NOMO-1 treated with DMSO at 0.1 percent for 48 hours (cell line): ENCODE measurements around the gene MED26.
"Not testable (repeated sequence)": the region's sequence is repeated elsewhere in the genome, so short reads cannot be mapped to it uniquely, and the experiment has no call there.

ENCODE experiments used
- DNase-seq: peaks from one replicate; lab custom pipeline; 2025; ENCODE audit not compliant: unreplicated experiment; lab: John Stamatoyannopoulos, UW

The MED26 gene

DNA sequence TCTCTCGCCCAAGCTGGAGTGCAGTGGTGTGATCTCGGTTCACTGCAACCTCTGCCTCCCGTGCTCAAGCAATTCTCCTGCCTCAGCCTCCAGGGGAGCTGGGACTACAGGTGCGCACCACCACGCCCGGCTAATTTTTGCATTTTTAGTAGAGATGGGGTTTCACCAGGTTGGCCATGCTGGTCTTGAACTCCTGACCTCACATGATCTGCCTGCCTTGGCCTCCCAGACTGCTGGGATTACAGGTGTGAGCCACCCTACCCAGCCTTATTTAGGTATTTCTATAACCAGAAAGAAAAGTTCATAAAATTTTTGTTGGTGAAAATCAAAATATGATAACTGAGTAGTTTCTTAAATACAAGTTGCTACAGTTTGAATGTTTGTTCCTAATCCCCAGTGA lies 84.3 kb downstream of the MED26 start:
- not testable (repeated sequence) for DNase-seq

DNA sequence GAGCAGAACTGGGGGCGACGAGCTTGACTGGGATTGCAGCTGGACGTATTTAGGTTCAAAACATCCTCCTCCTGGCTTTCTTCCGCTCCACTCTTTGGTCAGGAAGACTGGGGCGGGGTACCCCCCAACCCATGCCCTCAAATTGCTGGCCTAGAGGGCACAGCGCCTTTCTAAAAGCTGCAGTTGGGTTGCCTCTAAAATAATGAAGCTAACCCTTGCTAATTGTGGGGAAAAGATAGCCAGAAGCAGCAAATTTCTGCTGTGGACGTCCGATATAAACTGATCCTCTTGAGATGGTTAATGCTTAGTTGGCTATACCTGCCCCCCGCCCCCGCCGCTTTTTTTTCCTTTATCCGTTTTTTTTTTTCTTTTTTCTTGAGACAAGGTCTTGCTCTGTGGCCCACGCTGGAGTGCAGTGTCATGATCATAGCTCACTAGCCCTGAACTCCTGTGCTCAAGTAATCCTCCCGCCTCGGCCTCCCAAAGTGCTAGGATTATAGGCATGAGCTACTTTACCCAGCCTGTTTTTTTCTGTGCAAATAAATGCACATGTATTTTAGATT lies 85.0 kb downstream of the MED26 start:
- no peak for DNase-seq

DNA sequence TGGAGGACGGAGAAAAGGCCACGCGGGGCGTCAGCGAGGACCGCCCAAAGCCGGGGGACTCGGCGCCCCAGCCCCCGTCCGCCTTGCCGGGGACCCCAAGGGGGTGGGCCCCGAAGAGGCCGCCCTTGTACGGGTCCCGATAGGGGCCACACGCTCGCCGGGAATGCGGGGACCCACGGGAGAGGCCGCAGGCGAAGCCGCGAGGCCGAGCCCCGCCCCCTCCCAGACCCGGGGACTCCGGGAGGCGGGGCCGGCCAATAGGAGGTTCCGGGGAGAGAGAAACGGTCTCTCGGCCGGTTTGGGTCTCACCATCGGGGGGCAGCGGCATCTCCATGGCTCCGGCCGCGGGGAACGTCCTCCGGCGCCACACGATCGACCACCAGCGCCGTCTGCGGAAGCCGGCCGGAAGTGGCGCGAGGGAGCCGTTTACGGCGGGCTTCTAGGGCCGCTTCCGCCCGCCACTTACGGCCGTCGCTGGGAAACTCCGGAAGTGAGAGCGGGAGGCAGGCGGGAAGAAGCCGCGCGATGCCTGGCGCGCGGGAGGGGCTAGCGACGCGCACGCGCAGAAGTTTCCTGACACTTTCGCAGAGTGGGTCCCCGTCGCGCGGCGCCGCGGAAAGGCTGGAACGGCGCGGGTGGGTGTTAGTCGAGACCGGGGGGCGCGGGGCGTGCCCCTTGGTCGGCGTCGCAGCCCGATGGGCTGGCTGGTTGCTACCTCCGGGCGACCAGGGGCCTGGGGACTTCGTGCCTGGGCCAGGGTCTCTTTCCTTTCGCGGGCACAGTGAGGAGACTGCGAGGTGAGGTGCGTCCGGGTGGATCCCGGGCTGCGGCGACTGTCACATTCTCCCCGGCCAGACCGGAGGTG lies 85.7 kb downstream of the MED26 start, which contains the start of gene CHERP:
TSS of gene CHERP (minus strand) at position 393 of the 865 bp plus-strand sequence. CDS start at position 334, 59 bp downstream.
- peak; percentile 95 for DNase-seq

DNA sequence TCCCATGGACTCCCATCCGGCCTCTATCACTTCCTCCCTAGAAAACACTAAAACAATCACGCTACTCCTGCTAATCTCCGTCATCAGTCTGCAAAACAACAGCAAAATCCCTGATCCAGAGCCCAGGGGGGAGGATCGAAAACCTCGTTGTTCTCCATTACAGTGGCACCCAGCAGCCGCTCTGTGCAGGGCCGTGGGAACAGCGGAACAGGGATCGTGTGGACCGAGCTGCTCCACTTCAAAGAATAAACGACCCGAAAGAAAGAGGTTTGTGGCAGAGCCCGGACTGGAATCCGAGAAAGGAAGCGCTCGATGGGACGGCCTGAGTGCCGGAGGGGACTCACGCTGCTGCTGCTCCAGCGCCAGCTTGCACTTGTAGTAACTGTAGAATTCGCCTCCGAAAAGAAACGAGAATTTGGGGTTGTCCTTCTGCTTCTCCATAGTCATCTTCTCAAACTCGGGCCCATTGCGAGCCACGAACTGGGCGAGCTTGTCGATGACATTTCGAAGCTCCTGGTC lies 86.4 kb downstream of the MED26 start:
- peak; percentile 21 for DNase-seq

DNA sequence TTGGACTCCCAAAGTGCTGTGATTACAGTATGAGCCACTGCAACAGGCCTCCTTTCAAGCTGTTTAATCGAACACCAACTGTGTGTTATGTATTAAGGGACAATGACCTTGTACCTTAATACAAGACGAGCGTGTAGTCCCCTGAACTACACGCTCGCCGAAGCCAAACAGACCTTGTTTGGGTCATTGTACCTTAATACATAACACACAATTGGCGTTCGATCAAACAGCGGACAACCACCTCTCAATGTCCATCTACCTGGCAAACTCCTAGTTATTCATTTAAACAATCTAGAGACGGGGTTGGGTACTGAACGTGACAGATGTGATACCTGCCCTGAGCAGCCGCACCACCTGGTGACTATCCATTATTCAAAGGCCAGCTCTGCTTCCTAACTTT lies 87.1 kb downstream of the MED26 start:
- DNase-seq, result no peak

DNA sequence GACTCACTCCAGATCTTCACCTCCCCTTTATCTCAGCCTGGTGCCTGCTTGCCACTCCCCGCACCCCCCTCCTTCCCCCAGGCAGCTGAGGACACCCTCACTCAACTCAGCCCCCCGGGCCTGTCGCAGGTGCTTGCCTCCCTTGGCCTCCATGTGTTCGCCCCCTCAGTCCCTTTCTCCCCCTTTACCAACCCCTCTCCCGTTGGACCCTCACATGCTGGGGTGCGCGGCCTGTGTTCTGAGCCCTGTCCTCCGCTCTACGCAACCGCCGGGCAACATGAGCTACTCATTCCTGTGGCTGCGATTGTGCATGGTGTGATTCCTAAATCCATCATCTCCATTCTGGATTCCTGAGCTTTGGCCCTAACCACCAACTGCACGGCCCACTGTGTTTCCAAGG lies 90.9 kb downstream of the MED26 start:
- no peak for DNase-seq

DNA sequence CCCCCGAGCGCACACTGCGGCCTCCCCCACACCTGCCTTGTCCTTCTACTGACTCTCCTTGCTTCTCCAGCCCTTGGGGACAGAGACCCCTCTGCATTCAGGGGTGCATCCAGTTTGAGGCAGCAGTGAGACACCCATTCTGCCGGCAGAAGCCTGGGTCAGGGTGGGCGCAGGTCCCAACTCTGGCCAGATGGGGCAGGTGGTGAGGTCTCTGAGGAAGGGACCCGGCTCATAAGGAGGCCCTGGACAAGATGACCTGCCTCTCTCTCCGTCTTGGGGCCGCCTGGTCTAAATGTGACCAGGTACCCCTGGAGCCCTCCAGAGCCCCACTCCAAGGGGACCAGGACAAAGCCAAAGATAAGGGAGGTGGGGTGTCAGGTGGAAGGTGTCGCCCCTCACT lies 91.9 kb downstream of the MED26 start:
- no peak for DNase-seq

DNA sequence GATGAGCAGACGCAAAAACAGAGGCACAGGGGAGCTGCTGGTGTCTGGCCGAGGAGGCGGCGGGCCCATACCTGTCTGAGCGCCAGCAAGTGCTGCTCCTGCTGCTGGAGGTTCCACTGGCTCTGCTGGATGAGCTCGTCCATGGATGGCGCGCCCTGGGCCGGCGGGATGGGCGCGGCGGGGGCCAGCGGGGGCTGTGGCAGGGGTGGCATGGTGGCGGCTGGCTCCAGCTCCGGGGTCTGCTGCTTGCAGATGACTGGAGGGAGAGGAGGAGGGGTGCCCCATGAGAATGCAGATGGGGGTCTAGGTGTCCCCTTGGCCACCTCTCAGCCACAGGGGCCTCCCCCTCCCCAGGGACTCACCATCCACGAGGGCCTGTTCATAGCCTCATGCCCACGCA lies 92.6 kb downstream of the MED26 start:
- DNase-seq, result no peak

DNA sequence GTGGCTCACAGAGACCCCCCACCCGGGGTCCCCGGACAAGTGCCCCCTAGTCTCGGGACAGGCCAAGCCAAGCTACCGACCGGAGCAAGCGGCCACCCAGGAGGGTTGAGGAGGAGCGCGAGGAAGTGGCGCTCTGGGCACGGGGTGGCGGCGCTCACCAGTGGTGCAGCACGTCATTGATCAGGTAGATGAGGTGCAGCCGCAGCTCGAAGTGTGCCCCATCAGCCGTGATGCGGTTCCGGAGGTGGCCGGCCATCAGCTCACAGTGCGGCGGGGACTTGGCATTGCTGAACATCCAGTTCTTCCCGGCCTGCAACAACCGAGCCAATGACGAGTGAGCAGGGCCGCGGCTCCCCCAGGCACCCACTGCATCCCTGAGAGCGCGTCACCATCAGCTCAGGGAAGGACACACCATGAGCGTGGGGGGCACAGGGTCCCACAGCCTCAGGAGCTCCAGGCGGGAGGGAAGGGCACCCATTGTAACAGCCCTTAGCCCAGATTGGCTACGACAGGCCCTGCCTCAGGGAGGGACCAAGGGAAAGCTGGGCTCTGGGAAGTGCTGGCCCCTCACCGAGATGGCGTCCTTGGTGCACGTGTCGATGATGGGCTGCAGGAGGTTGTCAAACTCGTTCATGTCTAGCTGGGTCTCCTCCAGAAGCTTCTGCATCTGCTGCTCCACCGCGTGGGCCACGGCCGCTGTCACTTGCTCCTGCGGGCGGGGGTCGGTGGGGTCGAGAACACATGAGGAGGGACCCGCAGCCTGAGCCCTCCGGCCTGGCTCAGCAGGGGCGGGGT lies 95.4 kb downstream of the MED26 start:
- DNase-seq, result no peak

DNA sequence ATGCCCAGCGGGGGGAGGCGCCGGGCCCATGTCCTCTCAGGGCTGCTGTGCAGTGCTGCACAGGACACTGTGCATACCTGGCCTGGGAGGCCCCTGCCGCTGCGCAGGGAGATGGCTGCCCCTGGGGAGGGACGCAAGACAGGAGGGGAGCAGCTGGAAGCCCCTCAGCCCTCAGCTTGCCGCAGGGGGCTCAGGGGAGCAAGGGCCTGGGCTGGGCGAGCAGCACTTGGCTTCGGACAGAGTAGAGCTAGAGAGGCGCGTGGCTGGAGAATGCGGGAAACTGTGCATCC lies 96.7 kb downstream of the MED26 start:
- no peak for DNase-seq

DNA sequence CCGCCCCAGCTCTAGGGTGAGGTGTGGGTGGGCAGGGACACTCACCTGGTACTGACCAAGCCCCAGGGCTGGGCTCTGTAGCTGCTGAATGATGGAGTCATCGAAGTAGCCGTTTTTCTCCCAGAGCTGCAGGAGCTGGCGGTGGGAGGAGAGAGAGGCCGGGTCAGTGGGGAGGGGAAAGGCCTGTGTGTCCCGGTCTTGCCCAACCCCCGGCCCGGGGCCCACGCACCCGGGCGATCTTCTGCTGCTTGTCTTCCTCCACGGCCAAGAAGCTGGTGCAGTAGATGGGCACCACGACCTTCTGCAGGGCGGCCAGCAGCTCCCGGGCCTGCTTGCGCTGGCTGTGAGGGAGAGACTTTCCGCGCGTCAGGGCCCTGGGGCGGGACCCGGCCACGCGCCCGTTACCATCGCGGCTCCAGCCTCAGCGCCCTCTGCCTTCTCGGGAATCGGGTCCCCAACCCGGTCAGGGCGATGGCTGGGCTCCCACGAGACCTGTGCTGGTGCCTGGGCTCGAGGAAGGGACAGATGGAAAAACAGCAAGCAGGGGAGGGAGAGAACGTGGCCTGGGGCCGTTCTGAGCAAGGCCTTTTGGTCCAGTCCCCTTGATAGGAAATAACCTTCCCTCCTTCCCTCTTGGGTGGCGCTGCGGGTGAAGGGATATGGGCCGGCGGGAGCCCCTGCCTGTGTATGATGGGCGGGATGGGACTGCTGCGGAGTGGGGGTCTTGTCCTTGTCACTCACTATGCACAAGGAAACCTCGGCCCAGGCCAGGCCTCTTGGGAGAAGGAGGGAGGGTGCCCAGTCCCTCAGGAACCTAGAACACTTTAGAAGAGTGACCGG lies 97.2 kb downstream of the MED26 start:
- DNase-seq, result no peak

DNA sequence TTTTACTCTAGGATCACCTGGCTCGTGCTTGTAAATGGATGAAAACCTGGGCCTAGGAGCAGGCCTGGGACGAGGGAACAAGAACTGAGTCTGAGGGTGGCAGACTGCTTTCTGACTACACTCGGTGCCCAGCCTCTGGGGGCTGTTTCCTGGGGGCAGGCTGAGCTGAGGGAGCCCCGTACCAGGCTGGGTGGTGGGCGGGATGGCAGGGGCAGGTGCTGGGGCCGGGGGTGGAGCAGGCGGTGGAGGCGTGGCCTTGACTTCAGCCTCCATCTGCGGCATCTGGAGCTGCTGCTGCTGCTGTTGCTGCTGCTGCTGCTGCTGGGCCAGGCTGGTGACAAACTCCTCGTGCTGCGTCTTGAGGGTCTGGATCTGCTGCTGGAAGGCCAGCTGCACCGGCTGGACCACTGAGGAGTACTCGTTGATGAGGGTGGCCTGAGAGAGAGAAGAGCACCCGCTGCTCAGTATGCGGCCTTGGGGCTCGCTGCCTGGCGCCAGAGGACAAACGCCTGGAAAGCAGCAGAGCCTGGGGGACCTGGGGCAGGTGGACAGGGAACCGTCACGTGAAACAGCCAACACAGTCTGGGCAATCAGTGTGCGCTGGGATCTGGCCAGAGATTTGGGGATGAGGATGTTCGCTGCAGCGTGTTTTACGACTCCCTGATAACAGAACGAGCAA lies 98.4 kb downstream of the MED26 start:
- no peak for DNase-seq

DNA sequence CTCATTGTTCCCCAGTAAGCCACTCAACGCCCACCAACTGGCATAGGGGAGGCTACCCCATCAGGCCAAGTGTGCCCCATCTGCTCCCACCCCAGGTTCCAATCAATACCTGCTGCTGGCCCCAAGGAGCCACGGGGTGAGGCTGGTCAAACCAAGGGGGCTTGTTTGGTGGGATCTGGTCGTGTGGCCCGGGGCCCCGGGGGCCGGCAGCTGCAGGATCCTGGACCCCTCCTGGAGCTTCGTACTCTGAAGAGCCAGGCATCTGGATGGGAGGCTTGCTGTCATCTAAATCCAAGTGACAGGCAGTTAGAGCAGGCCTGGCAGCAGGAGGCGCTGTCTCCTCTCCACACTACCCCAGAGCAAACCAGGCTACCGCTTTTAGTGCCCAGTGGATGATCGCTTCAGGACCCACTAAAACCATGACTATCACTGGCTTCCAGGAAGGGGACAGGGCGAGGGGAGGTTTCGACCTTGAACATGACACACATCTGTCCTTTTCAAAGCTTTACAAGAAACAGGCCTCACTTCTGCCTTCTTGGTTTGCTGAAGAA lies 100.0 kb downstream of the MED26 start:
- DNase-seq, result no peak

DNA sequence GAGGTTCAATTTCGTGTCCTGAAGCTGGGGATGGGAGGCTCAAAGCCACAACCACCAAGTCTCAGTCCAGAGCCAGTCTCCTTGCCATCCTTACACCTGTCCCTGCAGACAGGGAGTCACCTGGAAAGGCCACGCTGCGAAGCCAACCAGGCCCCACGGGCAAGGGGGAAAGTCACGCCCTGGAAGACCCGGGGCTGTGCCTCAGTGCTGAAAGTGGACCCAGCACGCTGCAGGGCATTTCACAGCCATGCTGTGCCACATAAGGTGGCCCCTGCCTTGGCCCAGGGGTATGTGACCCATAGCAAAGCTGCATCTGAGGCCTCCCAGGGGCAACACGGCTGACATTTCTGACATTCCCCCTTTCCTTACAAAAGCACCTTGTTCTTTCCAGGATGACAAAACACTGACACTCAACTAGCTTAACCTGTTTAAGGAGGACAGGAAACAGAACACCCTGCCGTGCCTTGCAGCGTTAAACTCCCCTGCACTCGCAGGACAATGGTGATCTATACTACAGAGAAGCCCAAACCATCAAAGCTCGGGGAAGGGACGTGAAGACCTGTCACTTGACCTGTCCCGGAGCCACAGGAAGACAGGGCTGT lies 100.6 kb downstream of the MED26 start:
- no peak for DNase-seq

DNA sequence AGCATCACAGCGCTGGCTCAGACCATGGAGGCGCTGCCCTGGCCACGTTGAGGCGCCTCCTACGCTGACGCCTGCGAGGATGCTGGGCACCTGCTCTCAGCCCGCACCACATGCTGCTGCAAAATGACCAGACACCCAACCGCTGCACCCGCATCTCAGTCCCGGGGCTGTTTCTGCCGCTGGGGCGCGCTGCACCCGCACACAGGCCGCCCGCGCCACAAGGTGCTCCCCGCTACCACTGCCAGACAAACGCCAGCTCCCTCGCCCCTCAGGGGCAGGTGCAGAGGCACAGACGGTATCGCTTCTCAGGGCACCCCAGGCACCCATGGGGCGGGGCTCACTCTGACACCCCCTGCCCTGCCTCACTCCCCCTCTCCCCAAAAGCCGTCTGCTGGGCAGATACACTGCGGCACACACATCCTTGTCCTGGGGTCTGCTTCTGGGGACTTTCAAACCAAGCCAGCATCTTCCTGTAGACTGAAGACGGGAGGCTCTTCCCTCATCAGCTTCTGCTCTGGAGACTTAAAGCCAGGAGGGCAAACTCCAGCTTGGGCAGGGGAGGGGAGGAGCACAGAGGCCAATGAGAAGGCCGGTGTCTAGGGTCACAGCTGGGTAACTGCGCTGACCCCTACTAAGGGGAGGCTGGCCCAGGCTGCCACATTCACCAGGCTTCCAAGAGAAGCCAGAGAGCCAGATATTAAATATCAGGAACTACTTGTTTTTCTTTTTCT lies 102.1 kb downstream of the MED26 start:
- DNase-seq, result no peak

DNA sequence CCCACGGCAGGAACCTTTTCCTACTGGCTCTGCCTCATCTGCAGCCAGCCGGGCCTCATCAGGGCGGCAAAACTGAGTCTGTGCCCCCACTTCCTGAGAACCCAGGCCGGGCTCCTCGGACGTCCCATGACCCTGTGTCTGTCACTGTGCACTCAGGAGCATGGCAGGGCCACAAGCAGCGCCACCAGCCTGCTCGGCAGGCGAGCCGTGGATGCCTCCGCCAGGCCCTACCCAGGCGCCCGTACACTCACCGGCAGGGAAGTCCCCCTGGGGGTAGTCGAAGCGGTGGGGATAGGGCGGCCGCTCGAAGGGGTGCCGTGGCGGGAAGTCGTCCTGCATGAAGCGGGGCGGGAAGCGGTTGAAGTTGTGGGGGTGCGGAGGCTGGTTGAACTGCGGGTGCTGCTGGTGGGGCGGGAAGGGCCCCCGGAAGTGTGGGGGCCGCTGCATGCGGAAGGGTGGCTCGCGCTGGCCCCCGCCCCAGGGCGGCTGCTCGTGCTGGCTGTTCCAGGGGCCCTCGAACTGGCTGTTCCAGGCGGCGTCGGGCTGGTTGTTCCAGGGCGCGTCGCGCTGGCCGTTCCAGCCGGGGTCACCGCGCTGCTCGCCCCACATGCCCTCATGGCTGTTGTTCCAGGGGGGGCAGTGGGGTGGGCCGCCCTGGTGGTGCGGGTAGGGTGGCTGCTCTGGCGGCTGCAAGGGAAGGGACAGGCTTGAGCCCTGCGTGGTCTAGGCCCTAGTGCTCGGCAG lies 102.8 kb downstream of the MED26 start:
- no peak for DNase-seq
